AG10803 (cell line): ENCODE results near the gene PAQR4.

Experiments used
- DNase-seq: peaks from one replicate; pipeline ENCODE4 v3.0.0; 2010; ENCODE audit warnings: low read depth
- H3K4me3 ChIP-seq: 2 replicates; pipeline ENCODE4 v1.5.1; 2011; ENCODE audit warnings: mild to moderate bottlenecking, low read length, control low read depth
- CTCF ChIP-seq: conservative IDR thresholded peaks from 2 replicates; pipeline ENCODE4 v1.5.1; 2011; ENCODE audit warnings: mild to moderate bottlenecking, low read length, control low read depth, inconsistent platforms

Gene PAQR4

GRCh38 chr16:3008690-3009037 is 39.5 kb downstream of the PAQR4 start:
- H3K4me3 ChIP-seq, result no peak overlapping the region
- no peak for TF ChIP-seq CTCF
- no peak for DNase-seq

GRCh38 chr16:3009568-3010390 is 40.6 kb downstream of the PAQR4 start:
- H3K4me3 ChIP-seq, result no peak overlapping the region
- no peak for TF ChIP-seq CTCF
- DNase-seq, result no peak

- TF ChIP-seq CTCF, result no peak
- H3K4me3 ChIP-seq, result no peak overlapping the region
- no peak for DNase-seq
These were observed 41.4 kb downstream of the PAQR4 start for GRCh38 chr16:3010510-3010909.

- TF ChIP-seq CTCF, result no peak
- H3K4me3 ChIP-seq, result no peak overlapping the region
- DNase-seq, result no peak
These were observed 43.1 kb downstream of the PAQR4 start for GRCh38 chr16:3012246-3012645.

- DNase-seq, result no peak
- TF ChIP-seq CTCF, result no peak
- no peak within 1 kb of the TSS for H3K4me3 ChIP-seq
These were observed 43.8 kb downstream of the PAQR4 start, which contains the start of gene CLDN9 for GRCh38 chr16:3012828-3013420. Gene CLDN9, plus strand, starts transcription at chr16:3012923. Its CDS starts 440 bp downstream, at chr16:3013363.

- TF ChIP-seq CTCF, result no peak; the same call in 1 of the 2 replicates
- no peak overlapping the region for H3K4me3 ChIP-seq
- DNase-seq, result no peak
These were observed 44.4 kb downstream of the PAQR4 start for GRCh38 chr16:3013491-3013951.

- H3K4me3 ChIP-seq, result no peak overlapping the region
- no peak for DNase-seq
- TF ChIP-seq CTCF, result no peak
These were observed 45.0 kb downstream of the PAQR4 start for GRCh38 chr16:3013998-3014690.
